ENCODE measurements around the gene PKD1L1.

GRCh38 chr7:47947355-47947749 is 914 bp downstream of the PKD1L1 start:
- TF ChIP-seq CTCF (IDR thresholded peaks at IDR 0.05) (no peak), POLR2A (IDR thresholded peaks at IDR 0.05) (no peak)
